Cortex of kidney (tissue), 1 donor: ENCODE results near the gene MTHFD2L.
"Not testable (repeated sequence)": the region's sequence is repeated elsewhere in the genome, so short reads cannot be mapped to it uniquely, and the experiment has no call there.

Source experiments
- DNase-seq: peaks from one replicate; lab custom pipeline; 2025; lab: John Stamatoyannopoulos, UW

Gene MTHFD2L

DNA sequence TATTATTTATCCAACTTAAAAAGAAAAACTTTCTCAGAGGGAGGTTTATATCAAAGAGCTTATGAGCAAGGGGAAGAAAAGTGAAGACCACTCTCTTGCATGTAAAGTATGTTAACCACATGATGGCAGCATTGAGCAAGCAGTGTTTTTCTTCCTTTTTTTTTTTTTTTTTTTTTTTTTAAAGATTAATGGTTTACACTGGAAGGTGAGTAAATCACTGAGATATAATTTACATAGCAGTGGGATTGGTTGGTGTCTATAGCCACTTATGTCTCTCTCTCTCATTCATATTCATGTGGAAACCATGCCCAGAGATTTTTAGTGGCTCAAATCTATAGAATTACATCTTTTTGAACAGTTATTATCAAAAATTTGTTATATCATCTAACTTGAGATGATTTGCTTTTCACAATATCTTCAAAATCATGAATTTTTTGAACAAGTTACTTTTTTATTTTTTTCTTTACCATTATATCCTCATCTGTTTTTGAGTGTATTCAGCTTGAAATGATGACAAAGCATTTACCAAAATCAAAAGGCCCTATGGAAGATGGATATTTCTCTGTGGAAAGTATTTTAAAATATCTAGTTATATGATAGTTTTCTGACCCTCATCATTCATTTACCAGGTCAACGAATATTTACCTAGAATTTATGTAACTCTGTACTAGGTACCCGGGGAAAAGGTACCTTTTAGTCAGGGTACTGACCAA lies 31.6 kb downstream of the MTHFD2L start:
- DNase-seq = no peak

DNA sequence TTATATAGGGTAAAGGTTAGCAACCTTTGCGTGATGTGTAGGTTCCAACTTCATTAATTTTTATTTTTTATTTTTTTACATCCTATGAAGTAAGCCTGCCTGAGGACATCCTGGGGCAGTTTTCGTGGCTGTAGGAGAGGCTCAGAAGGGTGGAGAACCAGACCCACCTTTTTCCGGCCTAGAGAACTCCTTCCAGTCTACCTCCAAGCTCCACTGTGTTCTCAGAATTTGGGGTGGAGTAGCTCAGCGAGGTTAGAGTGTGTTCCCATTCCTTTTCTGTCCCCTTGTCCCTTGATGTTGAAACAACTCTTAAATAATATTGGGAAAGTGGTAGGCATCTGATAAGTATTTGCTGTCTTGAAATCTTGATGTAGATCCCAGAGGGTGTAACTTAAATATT lies 32.4 kb downstream of the MTHFD2L start:
- no peak for DNase-seq

- no peak for DNase-seq
Measured at GRCh38 chr4:74190919-74191397, 33.0 kb downstream of the MTHFD2L start.

- no peak for DNase-seq
Measured at GRCh38 chr4:74197080-74197479, 39.2 kb downstream of the MTHFD2L start.

DNA sequence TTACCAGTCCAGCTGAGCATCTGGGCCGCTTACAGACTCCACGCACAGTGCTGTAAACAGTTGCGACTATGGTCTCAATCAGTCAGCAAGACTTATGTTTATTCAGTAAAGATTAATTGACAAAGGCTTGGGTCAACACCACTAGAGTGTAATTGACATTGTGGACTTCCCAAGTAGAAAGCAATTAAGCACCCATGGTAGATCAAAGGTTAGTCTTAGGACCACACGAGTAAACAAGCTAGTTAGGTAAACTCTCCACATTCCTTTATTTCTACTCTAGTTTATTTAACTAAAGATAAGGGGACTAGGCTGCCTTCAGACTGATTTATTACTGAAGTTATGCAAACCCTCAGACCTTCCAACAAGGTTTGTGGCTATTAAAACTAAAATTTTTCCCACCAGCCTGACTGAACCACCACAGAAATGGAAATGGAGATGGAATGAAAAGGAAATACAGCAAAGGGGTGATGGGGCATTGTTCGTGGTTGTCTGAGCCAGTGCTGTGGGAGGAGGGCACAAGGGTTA lies 44.2 kb downstream of the MTHFD2L start:
- no peak for DNase-seq

DNA sequence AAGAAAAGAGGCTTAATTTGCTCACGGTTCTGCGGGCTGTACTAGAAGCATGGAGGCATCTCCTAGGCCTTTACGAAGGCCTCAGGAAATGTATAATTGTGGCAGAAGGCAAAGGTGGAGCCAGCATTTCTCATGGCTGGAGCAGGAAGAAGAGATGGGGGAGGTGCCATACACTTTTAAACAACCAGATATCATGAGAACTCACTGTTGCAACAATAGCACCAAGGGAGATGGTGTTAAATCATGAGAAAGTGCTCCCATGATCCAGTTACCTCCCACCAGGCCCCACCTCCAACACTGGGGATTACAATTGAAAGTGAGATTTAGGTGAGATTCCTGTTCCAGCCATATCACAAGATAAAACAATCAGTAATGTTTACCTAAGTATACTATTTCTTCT lies 45.5 kb downstream of the MTHFD2L start:
- DNase-seq = no peak

DNA sequence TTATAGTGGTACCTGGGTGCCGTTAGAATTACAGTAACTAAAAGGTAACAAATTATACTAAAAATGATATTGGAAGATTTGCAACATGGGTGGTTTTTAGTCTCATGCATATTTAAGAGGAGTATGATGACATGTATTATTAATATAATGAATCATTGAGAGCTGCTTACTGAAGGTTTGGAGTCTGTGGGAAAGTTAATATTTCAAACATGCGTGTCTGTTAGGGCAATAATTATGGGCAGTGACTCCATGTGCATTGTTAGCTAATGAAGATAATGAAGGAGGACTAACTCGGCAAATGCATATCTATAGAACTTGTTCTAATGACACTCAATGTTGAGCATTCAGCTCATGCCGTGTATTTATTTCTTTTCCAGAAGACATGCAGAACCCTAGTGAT lies 47.1 kb downstream of the MTHFD2L start:
- DNase-seq = no peak

DNA sequence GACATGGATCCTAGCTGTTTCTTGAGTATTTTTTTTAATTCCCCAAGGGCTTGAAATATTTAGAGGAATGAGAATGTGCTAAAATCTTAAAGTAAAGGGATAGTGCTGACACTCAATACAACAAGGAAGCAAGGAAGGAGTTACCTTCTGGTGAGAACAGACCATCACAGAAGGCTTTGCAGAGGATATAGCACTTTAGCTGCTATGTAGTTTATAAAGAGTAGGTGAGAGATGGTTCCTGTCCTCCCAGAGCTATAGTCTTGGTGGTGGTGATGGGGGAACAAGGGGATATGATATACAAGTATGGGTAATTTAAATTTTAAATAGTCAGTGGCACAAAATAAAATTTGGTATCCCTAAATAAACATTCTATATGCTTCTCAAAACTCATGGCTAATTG lies 47.6 kb downstream of the MTHFD2L start:
- DNase-seq = no peak

GRCh38 chr4:74206088-74206825 lies 48.3 kb downstream of the MTHFD2L start:
- DNase-seq = no peak

DNA sequence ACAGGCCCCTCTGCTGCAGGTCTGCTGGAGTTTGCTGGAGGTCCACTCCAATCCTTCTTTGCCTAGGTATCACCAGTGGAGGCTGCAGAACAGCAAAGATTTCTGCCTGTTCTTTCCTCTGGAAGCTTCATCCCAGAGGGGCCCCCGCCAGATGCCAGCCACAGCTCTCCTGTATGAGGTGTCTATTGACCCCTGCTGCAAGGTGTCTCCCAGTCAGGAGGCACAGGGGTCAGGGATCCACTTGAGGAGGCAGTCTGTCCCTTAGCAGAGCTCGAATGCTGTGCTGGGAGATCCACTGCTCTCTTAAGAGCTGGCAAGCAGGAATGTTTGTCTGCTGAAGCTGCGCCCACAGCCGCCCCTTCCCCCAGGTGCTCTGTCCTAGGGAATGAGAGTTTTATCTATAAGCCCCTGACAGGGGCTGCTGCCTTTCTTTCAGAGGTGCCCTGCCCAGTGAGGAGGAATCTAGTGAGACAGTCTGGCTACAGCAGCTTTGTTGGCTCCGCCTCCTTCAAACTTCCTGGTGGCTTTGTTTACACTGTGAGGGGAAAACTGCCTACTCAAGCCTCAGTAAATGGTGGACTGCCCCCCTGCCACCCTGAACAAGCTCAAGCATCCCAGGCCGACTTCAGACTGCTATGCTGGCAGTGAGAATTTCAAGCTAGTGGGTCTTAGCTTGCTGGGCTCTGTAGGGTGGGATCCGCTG lies 56.7 kb downstream of the MTHFD2L start:
- DNase-seq = not testable (repeated sequence)

DNA sequence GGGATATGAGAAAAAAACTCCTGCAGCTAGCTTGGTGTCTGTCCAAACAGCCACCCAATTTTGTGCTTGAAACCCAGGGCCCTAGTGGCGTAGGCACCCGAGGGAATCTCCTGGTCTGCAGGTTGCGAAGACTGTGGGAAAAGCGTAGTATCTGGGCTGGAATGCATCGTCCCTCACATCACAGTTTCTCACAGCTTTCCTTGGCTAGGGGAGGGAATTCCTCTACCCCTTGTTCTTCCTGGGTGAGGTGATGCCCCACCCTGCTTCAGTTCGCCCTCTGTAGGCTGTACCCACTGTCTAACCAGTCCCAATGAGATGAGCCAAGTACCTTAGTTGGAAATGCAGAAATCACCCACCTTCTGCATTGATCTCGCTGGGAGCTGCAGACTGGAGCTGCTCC lies 57.3 kb downstream of the MTHFD2L start:
- not testable (repeated sequence) for DNase-seq

GRCh38 chr4:74217365-74217764 lies 59.4 kb downstream of the MTHFD2L start:
- DNase-seq = no peak

DNA sequence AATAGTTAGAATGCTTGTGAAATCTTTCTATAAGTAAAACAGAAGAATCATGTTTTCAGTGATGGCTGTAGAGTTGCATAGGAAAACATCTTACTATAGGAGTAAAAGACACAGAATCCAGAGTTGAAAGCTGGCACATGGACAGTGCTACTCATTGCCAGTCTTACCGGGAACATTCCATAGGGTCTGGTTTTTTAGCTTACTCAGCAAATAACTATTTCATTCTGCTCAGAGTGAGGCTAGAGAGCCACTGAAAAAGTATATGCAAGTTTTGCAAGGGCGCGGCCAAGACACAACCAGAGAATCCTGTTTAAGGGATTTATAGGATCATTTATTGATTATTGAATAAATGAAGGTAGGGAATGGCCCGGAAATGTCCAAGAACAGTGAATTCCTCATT lies 60.3 kb downstream of the MTHFD2L start:
- DNase-seq = no peak

DNA sequence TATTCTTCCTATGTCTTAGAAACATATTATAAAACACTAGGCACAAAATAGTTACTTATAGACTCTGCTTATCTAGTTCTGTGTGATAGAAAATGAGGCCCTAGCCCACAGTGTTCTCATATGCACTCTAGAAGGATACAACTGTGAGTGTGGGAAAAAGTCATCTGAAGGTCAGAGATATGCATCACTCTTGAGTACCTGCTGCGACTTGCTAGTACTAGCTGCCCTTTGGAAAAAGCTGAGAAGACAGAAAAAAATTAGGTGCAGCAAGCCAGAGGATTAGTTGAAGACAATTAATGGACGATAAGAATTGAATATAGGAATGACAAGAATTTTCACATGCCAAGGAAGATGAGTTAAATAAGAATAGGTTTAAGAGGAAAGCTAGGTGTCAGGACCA lies 61.3 kb downstream of the MTHFD2L start:
- no peak for DNase-seq

DNA sequence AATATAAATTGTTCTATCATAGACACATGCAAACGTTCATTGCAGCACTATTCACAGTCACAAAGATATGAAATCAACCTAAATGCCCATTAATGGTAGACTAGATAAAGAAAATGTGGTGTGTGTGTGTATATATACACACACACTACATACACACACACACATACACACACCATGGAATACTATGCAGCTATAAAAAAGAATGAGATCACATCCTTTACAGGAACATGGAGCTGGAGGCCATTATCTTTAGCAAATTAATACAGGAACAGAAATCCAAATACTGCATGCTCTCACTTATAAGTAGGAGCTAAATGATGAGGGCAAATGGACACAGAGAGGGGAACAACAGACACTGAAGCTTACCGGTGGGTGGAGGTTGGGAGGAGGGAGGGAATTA lies 65.2 kb downstream of the MTHFD2L start:
- no peak for DNase-seq

- no peak for DNase-seq
Measured at GRCh38 chr4:74223801-74224200, 65.9 kb downstream of the MTHFD2L start.

- DNase-seq = no peak
Measured at GRCh38 chr4:74228691-74229640, 71.0 kb downstream of the MTHFD2L start.

- no peak for DNase-seq
Measured at GRCh38 chr4:74230902-74231499, 73.1 kb downstream of the MTHFD2L start.

DNA sequence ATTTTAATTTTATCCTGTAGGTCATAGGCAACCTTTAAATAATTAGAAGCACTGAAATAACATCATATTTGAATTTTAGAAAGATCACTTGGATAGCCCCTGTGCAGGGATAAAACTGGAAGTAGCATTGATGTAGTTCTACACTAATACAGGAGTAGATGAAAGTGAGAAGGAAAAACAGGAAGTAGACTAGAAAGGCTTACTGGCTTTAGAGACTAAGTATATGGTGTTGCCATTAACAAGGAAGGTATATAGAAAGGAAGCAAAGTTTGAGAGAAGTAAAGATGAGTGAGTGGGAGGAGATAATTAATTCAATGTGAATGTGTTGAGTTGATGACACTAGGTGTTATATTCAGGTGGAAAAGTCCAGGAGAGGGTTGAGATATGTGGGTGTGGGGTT lies 77.2 kb downstream of the MTHFD2L start:
- no peak for DNase-seq

- no peak for DNase-seq
Measured at GRCh38 chr4:74237425-74237966, 79.6 kb downstream of the MTHFD2L start.

- no peak for DNase-seq
Measured at GRCh38 chr4:74244049-74244448, 86.1 kb downstream of the MTHFD2L start.
